ENCODE measurements around the gene SLC27A3. TPM values are rescaled to one million over a fixed set of nuclear protein-coding genes. Genes with fewer than 3 reads are reported as not detected.

SLC27A3 gene
- total and polyA plus RNA-seq, 4 donors = 12.1 to 37.3 (median 28.7) TPM

- Histone ChIP-seq H3K4me1 (ENCODE audit: control insufficient read depth, insufficient read depth, low read length) (peaks cover 19% of the 10 kb centered on the region), H3K36me3 (ENCODE audit: control insufficient read depth, insufficient read depth, low read length) (peaks cover 71% of the 10 kb centered on the region)
- DNase-seq (ENCODE audit: low read depth in 4 of 6, low spot score in 6 of 6) = no peak
Measured at GRCh38 chr1:153771261-153771660, 3.9 kb upstream of the SLC27A3 start.

DNA sequence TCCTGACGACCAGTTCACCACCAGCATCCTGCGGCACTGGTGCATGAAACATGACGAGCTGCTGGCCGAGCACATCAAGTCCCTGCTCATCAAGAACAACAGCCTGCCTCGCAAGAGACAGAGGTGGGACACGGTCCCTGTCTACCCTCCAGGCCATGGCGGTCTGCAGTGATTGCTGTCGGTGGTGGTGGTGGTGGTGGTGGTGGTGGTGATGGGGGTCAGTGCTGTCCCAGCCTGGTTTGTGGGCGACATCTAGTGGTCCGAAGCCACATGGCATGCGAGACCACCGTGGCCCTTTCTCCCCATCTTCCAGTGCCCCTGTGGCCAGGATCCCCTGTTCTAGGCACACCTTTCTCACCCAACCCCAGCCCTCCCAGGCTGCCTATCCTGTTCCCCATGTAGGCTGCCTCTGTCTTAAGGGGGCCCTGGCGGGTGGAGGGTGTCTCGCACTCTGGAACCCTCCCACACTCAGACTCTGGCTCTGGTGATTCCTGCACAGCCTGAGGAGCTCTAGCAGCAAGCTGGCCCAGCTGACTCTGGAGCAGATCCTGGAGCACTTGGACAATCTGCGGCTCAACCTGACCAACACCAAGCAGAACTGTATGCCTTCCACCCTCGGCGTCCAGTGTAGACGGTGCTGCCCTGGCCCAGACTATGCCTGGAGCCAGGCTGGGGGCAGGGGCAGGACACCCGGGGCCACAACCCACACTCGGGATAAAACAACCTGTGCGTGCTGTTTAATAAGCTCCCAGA is 3.2 kb upstream of the SLC27A3 start:
- H3K9me3 ChIP-seq (ENCODE audit: control insufficient read depth, insufficient read depth, low read length) = no peaks in the 10 kb centered on the region
- no peak overlapping the region for H3K27ac ChIP-seq (ENCODE audit: low read depth, low read length)
- H3K27me3 ChIP-seq (ENCODE audit: control insufficient read depth, insufficient read depth, low read length) = no peaks in the 10 kb centered on the region
- WGBS (ENCODE audit: insufficient coverage) = 81% methylated on average over 16 of the region's 21 CpGs
- H3K4me1 ChIP-seq (ENCODE audit: control insufficient read depth, insufficient read depth, low read length) = peaks cover 27% of the 10 kb centered on the region
- H3K4me3 ChIP-seq (ENCODE audit: low read depth, low read length) = no peak overlapping the region
- H3K36me3 ChIP-seq (ENCODE audit: control insufficient read depth, insufficient read depth, low read length) = peaks cover 64% of the 10 kb centered on the region
- peak in 2 of 6 donors; percentile 57 to 66 for DNase-seq (ENCODE audit: low read depth in 4 of 6, low spot score in 6 of 6)

More at GRCh38 chr1:153771261-153771660, 3.9 kb upstream of the SLC27A3 start:
- no CpG with 5 or more reads among the region's 2 CpGs for WGBS (ENCODE audit: insufficient coverage)
- Histone ChIP-seq H3K4me3 (ENCODE audit: low read depth, low read length) (no peak overlapping the region), H3K27me3 (ENCODE audit: control insufficient read depth, insufficient read depth, low read length) (no peaks in the 10 kb centered on the region), H3K9me3 (ENCODE audit: control insufficient read depth, insufficient read depth, low read length) (no peaks in the 10 kb centered on the region), H3K27ac (ENCODE audit: low read depth, low read length) (no peak overlapping the region)

GRCh38 chr1:153773096-153773921 is 1.9 kb upstream of the SLC27A3 start:
- Histone ChIP-seq H3K27ac (ENCODE audit: low read depth, low read length) (no peak overlapping the region), H3K4me3 (ENCODE audit: low read depth, low read length) (no peak overlapping the region), H3K36me3 (ENCODE audit: control insufficient read depth, insufficient read depth, low read length) (peaks cover 60% of the 10 kb centered on the region), H3K4me1 (ENCODE audit: control insufficient read depth, insufficient read depth, low read length) (peaks cover 38% of the 10 kb centered on the region), H3K27me3 (ENCODE audit: control insufficient read depth, insufficient read depth, low read length) (no peaks in the 10 kb centered on the region), H3K9me3 (ENCODE audit: control insufficient read depth, insufficient read depth, low read length) (no peaks in the 10 kb centered on the region)
- 74% methylated on average over 2 of the region's 12 CpGs for WGBS (ENCODE audit: insufficient coverage)
- DNase-seq (ENCODE audit: low read depth in 4 of 6, low spot score in 6 of 6) = no peak

GRCh38 chr1:153774026-153774595 is 1.1 kb upstream of the SLC27A3 start:
- 80% methylated on average over 6 of the region's 8 CpGs for WGBS (ENCODE audit: insufficient coverage)

GRCh38 chr1:153775458-153776327 is 486 bp downstream of the SLC27A3 start:
- H3K36me3 ChIP-seq (ENCODE audit: control insufficient read depth, insufficient read depth, low read length) = peaks cover 54% of the 10 kb centered on the region
- DNase-seq (ENCODE audit: low read depth in 4 of 6, low spot score in 6 of 6) = peak in 3 of 6 donors; percentile 21 to 94 (median 79)
- peak overlapping the region; percentile 65 for H3K4me3 ChIP-seq (ENCODE audit: low read depth, low read length)
- WGBS (ENCODE audit: insufficient coverage) = under 1% methylated on average over 82 of the region's 83 CpGs
- peak overlapping the region; percentile 79 for H3K27ac ChIP-seq (ENCODE audit: low read depth, low read length)
- no peaks in the 10 kb centered on the region for H3K9me3 ChIP-seq (ENCODE audit: control insufficient read depth, insufficient read depth, low read length)
- H3K4me1 ChIP-seq (ENCODE audit: control insufficient read depth, insufficient read depth, low read length) = peaks cover 38% of the 10 kb centered on the region
- H3K27me3 ChIP-seq (ENCODE audit: control insufficient read depth, insufficient read depth, low read length) = no peaks in the 10 kb centered on the region

More at GRCh38 chr1:153774026-153774595, 1.1 kb upstream of the SLC27A3 start:
- Histone ChIP-seq H3K36me3 (ENCODE audit: control insufficient read depth, insufficient read depth, low read length) (peaks cover 60% of the 10 kb centered on the region), H3K27me3 (ENCODE audit: control insufficient read depth, insufficient read depth, low read length) (no peaks in the 10 kb centered on the region), H3K9me3 (ENCODE audit: control insufficient read depth, insufficient read depth, low read length) (no peaks in the 10 kb centered on the region), H3K4me1 (ENCODE audit: control insufficient read depth, insufficient read depth, low read length) (peaks cover 38% of the 10 kb centered on the region), H3K27ac (ENCODE audit: low read depth, low read length) (no peak overlapping the region), H3K4me3 (ENCODE audit: low read depth, low read length) (no peak overlapping the region)
- no peak for DNase-seq (ENCODE audit: low read depth in 4 of 6, low spot score in 6 of 6)

- H3K4me1 ChIP-seq (ENCODE audit: control insufficient read depth, insufficient read depth, low read length) = peaks cover 38% of the 10 kb centered on the region
- H3K27me3 ChIP-seq (ENCODE audit: control insufficient read depth, insufficient read depth, low read length) = no peaks in the 10 kb centered on the region
- no peak overlapping the region for H3K27ac ChIP-seq (ENCODE audit: low read depth, low read length)
- no peak for DNase-seq (ENCODE audit: low read depth in 4 of 6, low spot score in 6 of 6)
- H3K9me3 ChIP-seq (ENCODE audit: control insufficient read depth, insufficient read depth, low read length) = no peaks in the 10 kb centered on the region
- WGBS (ENCODE audit: insufficient coverage) = 67% methylated on average over 9 of the region's 10 CpGs
- H3K4me3 ChIP-seq (ENCODE audit: low read depth, low read length) = peak overlapping the region; percentile 65
- peaks cover 47% of the 10 kb centered on the region for H3K36me3 ChIP-seq (ENCODE audit: control insufficient read depth, insufficient read depth, low read length)
Measured at GRCh38 chr1:153776352-153776751, 1.1 kb downstream of the SLC27A3 start.

- Histone ChIP-seq H3K4me1 (ENCODE audit: control insufficient read depth, insufficient read depth, low read length) (peaks cover 38% of the 10 kb centered on the region), H3K9me3 (ENCODE audit: control insufficient read depth, insufficient read depth, low read length) (no peaks in the 10 kb centered on the region), H3K27ac (ENCODE audit: low read depth, low read length) (no peak overlapping the region), H3K36me3 (ENCODE audit: control insufficient read depth, insufficient read depth, low read length) (peaks cover 42% of the 10 kb centered on the region), H3K27me3 (ENCODE audit: control insufficient read depth, insufficient read depth, low read length) (no peaks in the 10 kb centered on the region), H3K4me3 (ENCODE audit: low read depth, low read length) (no peak overlapping the region)
- WGBS (ENCODE audit: insufficient coverage) = 92% methylated on average over 8 of the region's 10 CpGs
- no peak for DNase-seq (ENCODE audit: low read depth in 4 of 6, low spot score in 6 of 6)
Measured at GRCh38 chr1:153776845-153777370, 1.7 kb downstream of the SLC27A3 start.

DNA sequence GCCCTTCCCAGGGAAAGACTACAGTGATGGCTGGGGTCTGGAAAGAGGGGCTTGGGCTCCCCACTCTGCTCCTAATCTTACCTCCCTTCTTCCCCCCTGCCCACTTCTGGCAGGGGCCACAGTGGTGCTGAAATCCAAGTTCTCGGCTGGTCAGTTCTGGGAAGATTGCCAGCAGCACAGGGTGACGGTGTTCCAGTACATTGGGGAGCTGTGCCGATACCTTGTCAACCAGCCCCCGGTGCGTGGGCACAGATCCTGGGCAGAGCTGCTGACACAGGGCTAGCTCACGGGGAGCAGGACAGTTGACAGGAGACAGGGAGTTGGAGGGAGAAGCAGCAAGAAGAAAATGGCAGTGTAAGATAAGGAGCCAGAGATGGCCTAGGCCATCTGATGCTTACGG is 2.4 kb downstream of the SLC27A3 start:
- H3K27ac ChIP-seq (ENCODE audit: low read depth, low read length) = no peak overlapping the region
- DNase-seq (ENCODE audit: low read depth in 4 of 6, low spot score in 6 of 6) = no peak

More for the DNA sequence above, 2.4 kb downstream of the SLC27A3 start:
- Histone ChIP-seq H3K4me3 (ENCODE audit: low read depth, low read length) (no peak overlapping the region), H3K36me3 (ENCODE audit: control insufficient read depth, insufficient read depth, low read length) (peaks cover 34% of the 10 kb centered on the region), H3K4me1 (ENCODE audit: control insufficient read depth, insufficient read depth, low read length) (peaks cover 38% of the 10 kb centered on the region), H3K9me3 (ENCODE audit: control insufficient read depth, insufficient read depth, low read length) (no peaks in the 10 kb centered on the region), H3K27me3 (ENCODE audit: control insufficient read depth, insufficient read depth, low read length) (no peaks in the 10 kb centered on the region)
- WGBS (ENCODE audit: insufficient coverage) = 47% methylated on average over 7 of the region's 7 CpGs
